NB4 (cell line): ENCODE data around the gene SREBF1.

ENCODE experiments used
- MYC ChIP-seq: IDR thresholded peaks from 2 replicates; pipeline ENCODE4 v1.6.1; 2011; ENCODE audit warnings: low read depth, low read length
- POLR2A ChIP-seq: IDR thresholded peaks from 2 replicates; pipeline ENCODE4 v1.6.1; 2011; ENCODE audit warnings: mild to moderate bottlenecking; ENCODE audit not compliant: insufficient read length; ENCODE audit errors: extremely low read depth
- TF ChIP-seq, protein P1 (sequence below): IDR thresholded peaks from one replicate; pipeline ENCODE4 v1.5.1; 2012; ENCODE audit warnings: low read depth, low read length
- TF ChIP-seq, protein P2 (sequence below): IDR thresholded peaks from 2 replicates; pipeline ENCODE4 v1.6.1; 2011; ENCODE audit warnings: low read depth, low read length

DNA sequence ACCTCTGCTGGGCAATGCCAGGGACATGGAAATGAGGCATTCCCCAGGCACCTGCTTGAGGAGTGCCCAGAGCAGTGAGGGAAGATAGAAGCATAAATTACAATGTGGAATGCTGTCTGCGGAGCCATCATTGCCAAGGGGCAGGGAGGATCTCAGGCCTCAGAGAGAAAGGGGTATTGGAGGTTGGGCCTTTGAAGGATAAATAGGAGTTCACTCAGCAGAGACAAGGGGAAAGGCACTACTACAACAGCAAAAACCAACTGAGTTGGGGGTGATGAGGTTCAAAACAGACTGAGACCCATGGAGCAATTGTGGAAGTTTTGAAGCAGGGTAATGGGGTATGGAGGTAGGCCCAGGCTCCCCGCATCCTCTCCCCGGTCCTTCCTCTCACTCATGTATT is 32.8 kb downstream of the SREBF1 start:
- TF ChIP-seq, protein P1, sequence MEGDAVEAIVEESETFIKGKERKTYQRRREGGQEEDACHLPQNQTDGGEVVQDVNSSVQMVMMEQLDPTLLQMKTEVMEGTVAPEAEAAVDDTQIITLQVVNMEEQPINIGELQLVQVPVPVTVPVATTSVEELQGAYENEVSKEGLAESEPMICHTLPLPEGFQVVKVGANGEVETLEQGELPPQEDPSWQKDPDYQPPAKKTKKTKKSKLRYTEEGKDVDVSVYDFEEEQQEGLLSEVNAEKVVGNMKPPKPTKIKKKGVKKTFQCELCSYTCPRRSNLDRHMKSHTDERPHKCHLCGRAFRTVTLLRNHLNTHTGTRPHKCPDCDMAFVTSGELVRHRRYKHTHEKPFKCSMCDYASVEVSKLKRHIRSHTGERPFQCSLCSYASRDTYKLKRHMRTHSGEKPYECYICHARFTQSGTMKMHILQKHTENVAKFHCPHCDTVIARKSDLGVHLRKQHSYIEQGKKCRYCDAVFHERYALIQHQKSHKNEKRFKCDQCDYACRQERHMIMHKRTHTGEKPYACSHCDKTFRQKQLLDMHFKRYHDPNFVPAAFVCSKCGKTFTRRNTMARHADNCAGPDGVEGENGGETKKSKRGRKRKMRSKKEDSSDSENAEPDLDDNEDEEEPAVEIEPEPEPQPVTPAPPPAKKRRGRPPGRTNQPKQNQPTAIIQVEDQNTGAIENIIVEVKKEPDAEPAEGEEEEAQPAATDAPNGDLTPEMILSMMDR = no peak
- TF ChIP-seq POLR2A (no peak), MYC (no peak)
- TF ChIP-seq, protein P2, sequence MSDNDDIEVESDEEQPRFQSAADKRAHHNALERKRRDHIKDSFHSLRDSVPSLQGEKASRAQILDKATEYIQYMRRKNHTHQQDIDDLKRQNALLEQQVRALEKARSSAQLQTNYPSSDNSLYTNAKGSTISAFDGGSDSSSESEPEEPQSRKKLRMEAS = no peak
